Upper lobe of left lung (tissue), 6 donors: Measurements from ENCODE around the gene HPN. TPM values are rescaled to one million over a fixed set of nuclear protein-coding genes. Genes with fewer than 3 reads are reported as not detected.

Experiments used
- ATAC-seq, 2 donors: fragments of 200-7000 bp; cut with Tn5 transposase; one replicate each; pipeline ENCODE4 v1.9.1; 2022; ENCODE audit warnings: mild to moderate bottlenecking in 2 of 2, moderate library complexity in 2 of 2; ENCODE audit not compliant: low FRiP score in 2 of 2
- DNase-seq, 2 donors: peaks; one replicate each; pipeline ENCODE4 v3.0.0-alpha.2; 2019 to 2020
- H3K27ac ChIP-seq, 4 donors: fragments of 200-600 bp; sonication (generic); one replicate each; pipeline ENCODE4 v1.5.1; 2016 to 2019
- H3K27me3 ChIP-seq, 4 donors: fragments of 200-600 bp; sonication (generic); one replicate each; pipeline ENCODE4 v1.5.1; 2017 to 2019
- H3K36me3 ChIP-seq, 4 donors: fragments of 200-600 bp; sonication (generic); one replicate each; pipeline ENCODE4 v1.5.1; 2016 to 2019
- H3K4me1 ChIP-seq, 4 donors: fragments of 200-600 bp; sonication (generic); one replicate each; pipeline ENCODE4 v1.5.1; 2018 to 2019
- H3K4me3 ChIP-seq, 4 donors: fragments of 200-600 bp; sonication (generic); one replicate each; pipeline ENCODE4 v1.5.1; 2017 to 2019; ENCODE audit warnings: mild to moderate bottlenecking in 2 of 4, moderate library complexity in 1 of 4
- H3K9me3 ChIP-seq, 4 donors: fragments of 200-600 bp; sonication (generic); one replicate each; pipeline ENCODE4 v1.5.1; 2018 to 2019
- CTCF ChIP-seq, 6 experiments: fragments of 450-650 bp in 4 of 6; fragments of 200-600 bp in 2 of 6; sonication (generic) in 2 of 6; IDR thresholded peaks; one replicate each; pipeline ENCODE4 v1.5.1; 2016 to 2019; ENCODE audit warnings: antibody characterized with exemption in 6 of 6
- EP300 ChIP-seq, 4 donors: sonication (generic); formaldehyde crosslinking; IDR thresholded peaks; one replicate each; pipeline ENCODE4 v1.5.1; 2017; ENCODE audit warnings: antibody characterized with exemption in 4 of 4, control low read depth in 2 of 4
- POLR2A ChIP-seq, 4 donors: fragments of 450-650 bp; IDR thresholded peaks; one replicate each; pipeline ENCODE4 v1.5.1; 2016 to 2017; ENCODE audit warnings: antibody characterized with exemption in 4 of 4, mild to moderate bottlenecking in 2 of 4
- POLR2AphosphoS5 ChIP-seq, 2 donors: sonication (generic); formaldehyde crosslinking; IDR thresholded peaks; one replicate each; pipeline ENCODE4 v1.5.1; 2017; ENCODE audit warnings: antibody characterized with exemption in 2 of 2
- WGBS, 2 donors: methylation state at CpG; one replicate each; pipeline ENCODE4 v1.1.5; 2017 to 2018; 5-methylcytosine and 5-hydroxymethylcytosine counted together
- total RNA-seq, 6 donors: library from RNA; depleted of rRNA in 4 of 6; stranded (reverse); fragments of >200 nt in 4 of 6; gene quantifications; one replicate each; pipeline versions ENCODE4 v1.1.0 to v1.2.1, GENCODE V29; 2016 to 2021
- donor health status: DM: no; HTN: no; CAD: no; lungs with moderate emphysema.
- donor health status: DM: no; HTN: yes; CAD: no; lungs with severe emphysema.

Gene HPN
- total RNA-seq, 6 donors from 2014 or later, result 15.9 to 54.5 (median 41.1) TPM

GRCh38 chr19:35054626-35055025 is 13.1 kb downstream of the HPN start:
- 82 to 94% methylated on average over 7 to 9 of the region's 9 CpGs for WGBS, 2 donors
- Histone ChIP-seq H3K27ac (no peak overlapping the region), H3K27me3 (no peaks in the 10 kb centered on the region), H3K4me3 (no peak overlapping the region), H3K9me3 (no peaks in the 10 kb centered on the region), H3K4me1 (no peaks in the 10 kb centered on the region), H3K36me3 (no peaks in the 10 kb centered on the region)
- TF ChIP-seq CTCF (IDR thresholded peaks at IDR 0.05), result no peak
- no peak for TF ChIP-seq POLR2A (IDR thresholded peaks at IDR 0.05)
- no peak for ATAC-seq
- no peak for DNase-seq

GRCh38 chr19:35055715-35056179 is 14.2 kb downstream of the HPN start:
- no peak for DNase-seq
- no peaks in the 10 kb centered on the region for H3K27me3 ChIP-seq
- TF ChIP-seq POLR2AphosphoS5 (IDR thresholded peaks at IDR 0.05) (no peak), CTCF (IDR thresholded peaks at IDR 0.05) (no peak), POLR2A (IDR thresholded peaks at IDR 0.05) (no peak), EP300 (IDR thresholded peaks at IDR 0.05) (no peak)
- no peaks in the 10 kb centered on the region for H3K36me3 ChIP-seq
- ATAC-seq, result no peak
- no peaks in the 10 kb centered on the region for H3K4me1 ChIP-seq
- H3K4me3 ChIP-seq, result no peak overlapping the region
- no peaks in the 10 kb centered on the region for H3K9me3 ChIP-seq
- H3K27ac ChIP-seq, result no peak overlapping the region
- WGBS, 2 donors, result 36 to 59% methylated on average over 3 of the region's 3 CpGs

- Histone ChIP-seq H3K27ac (no peak overlapping the region), H3K36me3 (no peaks in the 10 kb centered on the region), H3K4me3 (no peak overlapping the region), H3K9me3 (no peaks in the 10 kb centered on the region), H3K4me1 (no peaks in the 10 kb centered on the region), H3K27me3 (no peaks in the 10 kb centered on the region)
- WGBS, 2 donors, result 80 to 86% methylated on average over 6 of the region's 6 CpGs
- ATAC-seq (no peak), DNase-seq (no peak)
- TF ChIP-seq POLR2AphosphoS5 (IDR thresholded peaks at IDR 0.05) (no peak), EP300 (IDR thresholded peaks at IDR 0.05) (no peak), POLR2A (IDR thresholded peaks at IDR 0.05) (no peak), CTCF (IDR thresholded peaks at IDR 0.05) (no peak)
Observed at GRCh38 chr19:35056513-35057063, 15.1 kb downstream of the HPN start.

- H3K27me3 ChIP-seq, result no peaks in the 10 kb centered on the region
- WGBS, 2 donors, result 86% methylated on average over 2 of the region's 2 CpGs
Observed at GRCh38 chr19:35058370-35058769, 16.8 kb downstream of the HPN start.

More at GRCh38 chr19:35058370-35058769, 16.8 kb downstream of the HPN start:
- no peak overlapping the region for H3K4me3 ChIP-seq
- TF ChIP-seq EP300 (IDR thresholded peaks at IDR 0.05) (no peak), CTCF (IDR thresholded peaks at IDR 0.05) (no peak), POLR2AphosphoS5 (IDR thresholded peaks at IDR 0.05) (no peak), POLR2A (IDR thresholded peaks at IDR 0.05) (no peak)
- H3K9me3 ChIP-seq, result no peaks in the 10 kb centered on the region
- DNase-seq (no peak), ATAC-seq (no peak)
- no peaks in the 10 kb centered on the region for H3K36me3 ChIP-seq
- no peaks in the 10 kb centered on the region for H3K4me1 ChIP-seq
- H3K27ac ChIP-seq, result no peak overlapping the region
